ENCODE measurements around the gene CXCR6. TPM values are rescaled to one million over a fixed set of nuclear protein-coding genes. Genes with fewer than 3 reads are reported as not detected.
A peak's percentile ranks its signal among the peaks of the same experiment; 100 is the strongest.

CXCR6 gene
- total RNA-seq, 1 donor from 2014 or later: not detected

DNA sequence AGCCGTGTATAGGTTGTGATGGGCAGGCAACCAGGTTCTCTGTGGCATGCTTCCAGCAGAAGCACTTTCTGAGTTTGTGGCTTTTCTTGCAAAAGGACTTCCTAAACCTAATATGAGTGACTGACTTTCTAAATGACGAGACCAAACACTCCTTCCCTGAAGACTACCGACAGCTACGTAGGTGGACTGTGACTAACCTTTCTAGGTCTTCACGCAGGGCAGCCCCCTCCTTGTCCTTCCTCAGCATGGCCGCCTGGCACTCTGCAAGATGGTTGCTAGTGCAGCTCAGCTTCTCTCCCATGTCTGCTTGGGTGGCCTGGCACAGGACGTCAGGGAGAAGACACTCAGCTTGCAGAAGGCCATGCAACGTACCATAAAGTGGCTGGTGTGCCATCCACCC is 20.9 kb downstream of the CXCR6 start:
- TF ChIP-seq, protein P1, sequence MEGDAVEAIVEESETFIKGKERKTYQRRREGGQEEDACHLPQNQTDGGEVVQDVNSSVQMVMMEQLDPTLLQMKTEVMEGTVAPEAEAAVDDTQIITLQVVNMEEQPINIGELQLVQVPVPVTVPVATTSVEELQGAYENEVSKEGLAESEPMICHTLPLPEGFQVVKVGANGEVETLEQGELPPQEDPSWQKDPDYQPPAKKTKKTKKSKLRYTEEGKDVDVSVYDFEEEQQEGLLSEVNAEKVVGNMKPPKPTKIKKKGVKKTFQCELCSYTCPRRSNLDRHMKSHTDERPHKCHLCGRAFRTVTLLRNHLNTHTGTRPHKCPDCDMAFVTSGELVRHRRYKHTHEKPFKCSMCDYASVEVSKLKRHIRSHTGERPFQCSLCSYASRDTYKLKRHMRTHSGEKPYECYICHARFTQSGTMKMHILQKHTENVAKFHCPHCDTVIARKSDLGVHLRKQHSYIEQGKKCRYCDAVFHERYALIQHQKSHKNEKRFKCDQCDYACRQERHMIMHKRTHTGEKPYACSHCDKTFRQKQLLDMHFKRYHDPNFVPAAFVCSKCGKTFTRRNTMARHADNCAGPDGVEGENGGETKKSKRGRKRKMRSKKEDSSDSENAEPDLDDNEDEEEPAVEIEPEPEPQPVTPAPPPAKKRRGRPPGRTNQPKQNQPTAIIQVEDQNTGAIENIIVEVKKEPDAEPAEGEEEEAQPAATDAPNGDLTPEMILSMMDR (IDR thresholded peaks at IDR 0.05; ENCODE audit: unreplicated experiment): no peak
- no peaks in the 10 kb centered on the region for H3K4me1 Mint-ChIP-seq (ENCODE audit: low read depth)
- no peak overlapping the region for H3K4me3 Mint-ChIP-seq (ENCODE audit: low read depth)
- H3K27me3 Mint-ChIP-seq: no peaks in the 10 kb centered on the region
- no peaks in the 10 kb centered on the region for H3K9me3 Mint-ChIP-seq (ENCODE audit: low read depth)
- H3K36me3 Mint-ChIP-seq (ENCODE audit: insufficient read depth): peaks cover 16% of the 10 kb centered on the region
- H3K27ac Mint-ChIP-seq: no peak overlapping the region
- no peak for DNase-seq (ENCODE audit: low spot score, unreplicated experiment)

DNA sequence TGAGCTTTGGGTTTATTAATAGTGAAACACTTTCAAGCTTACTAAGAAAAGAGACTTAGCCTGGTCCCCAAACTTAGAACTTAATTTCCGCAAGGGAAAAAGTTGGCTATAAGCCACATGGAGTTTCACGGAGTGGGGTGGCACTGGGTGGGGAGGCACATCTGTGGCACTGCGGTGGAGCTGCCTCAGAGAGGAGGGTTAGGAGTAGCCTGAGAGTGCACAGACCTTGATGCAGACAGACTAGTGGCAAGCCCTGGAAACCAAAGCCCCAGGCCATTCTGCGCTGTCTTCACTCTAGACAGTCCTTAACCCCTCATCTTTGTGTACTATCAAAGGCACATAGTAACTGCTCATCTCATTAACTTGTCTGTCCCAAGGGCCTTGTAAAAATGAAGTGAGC is 22.0 kb downstream of the CXCR6 start:
- H3K4me1 Mint-ChIP-seq (ENCODE audit: low read depth): no peaks in the 10 kb centered on the region
- no peak overlapping the region for H3K4me3 Mint-ChIP-seq (ENCODE audit: low read depth)
- H3K27ac Mint-ChIP-seq: no peak overlapping the region
- no peaks in the 10 kb centered on the region for H3K9me3 Mint-ChIP-seq (ENCODE audit: low read depth)
- no peak for DNase-seq (ENCODE audit: low spot score, unreplicated experiment)
- TF ChIP-seq, protein P1 (IDR thresholded peaks at IDR 0.05; ENCODE audit: unreplicated experiment): no peak
- H3K36me3 Mint-ChIP-seq (ENCODE audit: insufficient read depth): peaks cover 16% of the 10 kb centered on the region
- H3K27me3 Mint-ChIP-seq: no peaks in the 10 kb centered on the region

DNA sequence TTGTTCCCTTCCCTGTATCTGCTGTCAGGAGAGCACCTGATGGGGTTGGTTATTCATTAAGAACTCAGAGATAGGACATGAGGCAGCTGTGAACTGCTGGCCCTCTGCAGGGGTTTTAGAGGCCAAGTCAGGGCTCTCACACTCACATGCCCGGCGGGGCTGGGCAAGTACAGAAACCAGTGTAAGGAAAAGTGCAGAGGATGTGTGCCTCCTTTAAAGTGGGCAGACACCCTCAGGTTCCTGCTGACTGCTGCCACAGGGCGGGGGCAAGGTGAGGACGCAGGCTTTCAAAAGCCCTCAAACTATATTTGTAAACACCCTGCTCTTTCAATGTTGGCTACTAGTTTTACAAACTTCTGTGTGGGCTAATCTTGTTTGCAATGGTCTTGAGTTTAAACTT is 22.4 kb downstream of the CXCR6 start:
- DNase-seq (ENCODE audit: low spot score, unreplicated experiment): no peak
- no peak overlapping the region for H3K4me3 Mint-ChIP-seq (ENCODE audit: low read depth)
- H3K27me3 Mint-ChIP-seq: no peaks in the 10 kb centered on the region
- TF ChIP-seq, protein P1 (IDR thresholded peaks at IDR 0.05; ENCODE audit: unreplicated experiment): no peak
- H3K36me3 Mint-ChIP-seq (ENCODE audit: insufficient read depth): peaks cover 17% of the 10 kb centered on the region
- no peaks in the 10 kb centered on the region for H3K4me1 Mint-ChIP-seq (ENCODE audit: low read depth)
- no peaks in the 10 kb centered on the region for H3K9me3 Mint-ChIP-seq (ENCODE audit: low read depth)
- H3K27ac Mint-ChIP-seq: no peak overlapping the region

DNA sequence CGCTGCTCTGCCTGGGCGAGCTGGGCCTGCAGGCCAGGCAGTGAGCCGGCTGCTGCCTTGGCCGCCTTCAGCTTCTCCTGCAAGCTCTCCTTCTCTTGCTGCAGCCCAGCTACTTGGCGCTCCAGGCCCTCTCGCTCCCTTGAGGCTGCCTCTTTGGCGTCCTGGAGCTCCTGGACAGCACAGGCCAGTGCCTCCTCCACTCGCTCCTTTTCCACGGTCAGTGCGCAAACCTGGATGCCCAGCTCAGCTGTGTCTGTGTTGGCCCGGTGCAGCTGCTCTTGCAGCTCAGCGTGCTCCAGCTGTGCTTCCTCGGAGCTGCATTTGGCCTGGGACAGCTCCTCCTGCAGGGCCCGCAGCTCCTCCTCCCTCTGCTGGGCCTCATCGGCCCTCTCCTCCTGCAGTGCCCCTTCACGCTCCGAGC is 23.1 kb downstream of the CXCR6 start:
- H3K4me3 Mint-ChIP-seq (ENCODE audit: low read depth): no peak overlapping the region
- no peaks in the 10 kb centered on the region for H3K9me3 Mint-ChIP-seq (ENCODE audit: low read depth)
- no peaks in the 10 kb centered on the region for H3K27me3 Mint-ChIP-seq
- H3K4me1 Mint-ChIP-seq (ENCODE audit: low read depth): no peaks in the 10 kb centered on the region
- peaks cover 14% of the 10 kb centered on the region for H3K36me3 Mint-ChIP-seq (ENCODE audit: insufficient read depth)
- H3K27ac Mint-ChIP-seq: no peak overlapping the region
- DNase-seq (ENCODE audit: low spot score, unreplicated experiment): no peak
- TF ChIP-seq, protein P1 (IDR thresholded peaks at IDR 0.05; ENCODE audit: unreplicated experiment): no peak

DNA sequence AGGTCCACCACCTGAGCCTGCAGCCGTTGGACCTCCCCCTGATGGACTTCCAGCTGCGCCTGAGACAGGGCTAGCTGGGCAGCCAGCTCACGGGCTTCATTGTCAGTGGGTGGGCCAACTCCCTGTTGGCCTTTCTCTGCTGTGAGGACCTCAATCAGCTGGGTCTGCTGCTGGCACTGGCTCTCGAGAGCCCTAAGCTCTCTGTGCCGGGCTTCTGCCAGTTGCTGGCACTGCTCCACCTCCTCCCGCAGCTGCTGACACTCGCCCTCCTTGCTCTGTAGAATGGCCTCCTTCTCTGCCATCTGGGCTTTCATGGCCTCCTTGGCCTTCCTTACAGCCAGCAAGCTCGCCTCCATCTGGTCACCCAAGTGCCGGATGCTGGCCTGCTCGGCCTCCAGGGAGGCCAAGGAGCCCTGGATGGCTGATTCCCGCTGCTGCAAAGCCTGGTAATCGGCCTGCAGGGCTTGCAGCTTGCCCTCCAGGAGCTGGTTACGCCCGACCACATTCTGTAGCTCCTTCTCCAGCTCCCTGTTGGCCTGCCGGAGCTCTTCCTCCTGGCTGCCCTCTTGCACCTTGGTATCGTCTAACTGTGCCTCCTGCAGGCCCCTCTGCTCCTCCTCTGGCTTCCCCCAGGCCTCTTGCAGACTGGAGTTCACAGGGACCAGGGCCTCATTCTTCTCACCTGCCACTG is 23.8 kb downstream of the CXCR6 start:
- Mint-ChIP-seq H3K27ac (peak overlapping the region; percentile 87), H3K4me1 (ENCODE audit: low read depth) (no peaks in the 10 kb centered on the region), H3K9me3 (ENCODE audit: low read depth) (no peaks in the 10 kb centered on the region), H3K27me3 (no peaks in the 10 kb centered on the region), H3K4me3 (ENCODE audit: low read depth) (no peak overlapping the region), H3K36me3 (ENCODE audit: insufficient read depth) (peaks cover 19% of the 10 kb centered on the region)
- TF ChIP-seq, protein P1 (IDR thresholded peaks at IDR 0.05; ENCODE audit: unreplicated experiment): no peak
- DNase-seq (ENCODE audit: low spot score, unreplicated experiment): no peak
